ENCODE measurements around the gene SUN2.

GRCh38 chr22:38725900-38726655 lies 29.7 kb downstream of the SUN2 start:
- TF ChIP-seq CTCF (IDR thresholded peaks at IDR 0.05) (no peak), EZH2 (IDR thresholded peaks at IDR 0.05; ENCODE audit: borderline replicate concordance, insufficient read depth, low read depth, low read length, poor library complexity, severe bottlenecking) (no peak)

All from B cell (primary cell).